ENCODE results near the gene PROK1. TPM values are rescaled to one million over a fixed set of nuclear protein-coding genes. Genes with fewer than 3 reads are reported as not detected.

PROK1 gene
- polyA plus RNA-seq, 1 donor (not counting 4 experiments of a cell fraction or from before 2014, with no cell fraction given) = not detected

- Histone ChIP-seq H3K36me3 (ENCODE audit: control insufficient read depth in 2 of 2, extremely low read depth in 1 of 2, insufficient read depth in 2 of 2, low read length in 2 of 2) (no peaks in the 10 kb centered on the region), H3K9me3 (ENCODE audit: control insufficient read depth, low read depth, low read length) (no peaks in the 10 kb centered on the region), H3K79me2 (ENCODE audit: control insufficient read depth, insufficient read depth, low read length) (no peaks in the 10 kb centered on the region), H3K4me3 (ENCODE audit: control insufficient read depth in 2 of 3, extremely low read depth in 1 of 3, insufficient read depth in 2 of 3, low read depth in 1 of 3, low read length in 3 of 3) (no peak overlapping the region), H3K4me2 (ENCODE audit: control insufficient read depth, extremely low read depth, insufficient read depth, low read depth, low read length) (no peak overlapping the region), H2AFZ (ENCODE audit: control insufficient read depth, low read length) (no peak overlapping the region), H3K9ac (ENCODE audit: control insufficient read depth, extremely low read depth, insufficient read depth, low read length) (no peak overlapping the region), H3K27me3 (ENCODE audit: control insufficient read depth, extremely low read depth, insufficient read depth, low read length) (no peaks in the 10 kb centered on the region), H4K20me1 (ENCODE audit: control insufficient read depth, extremely low read depth, insufficient read depth, low read length) (no peaks in the 10 kb centered on the region), H3K9me1 (ENCODE audit: control insufficient read depth, extremely low read depth, insufficient read depth, low read length) (no peaks in the 10 kb centered on the region), H3K27ac (ENCODE audit: control insufficient read depth, insufficient read depth, low read length) (no peak overlapping the region), H3K4me1 (ENCODE audit: control insufficient read depth, extremely low read depth, insufficient read depth, low read length) (peaks cover 38% of the 10 kb centered on the region)
- TF ChIP-seq EZH2 (IDR thresholded peaks at IDR 0.05; ENCODE audit: low read length) (no peak), CTCF (optimal IDR thresholded peaks at IDR 0.05 in 1 of 3, IDR thresholded peaks at IDR 0.05 in 1 of 3, conservative IDR thresholded peaks at IDR 0.05 in 1 of 3; ENCODE audit: extremely low read depth in 1 of 3, insufficient read depth in 2 of 3, low read length in 3 of 3) (no peak)
- no peak for FAIRE-seq
- dilution Hi-C loops (cut with MboI; ENCODE audit: extremely low pct_ligation_motif_present, low sequenced_read_pairs) = no loop called here
- DNase-seq (ENCODE audit: low read depth, low spot score) = no peak
These were observed 23.5 kb downstream of the PROK1 start for GRCh38 chr1:110474444-110474843.

DNA sequence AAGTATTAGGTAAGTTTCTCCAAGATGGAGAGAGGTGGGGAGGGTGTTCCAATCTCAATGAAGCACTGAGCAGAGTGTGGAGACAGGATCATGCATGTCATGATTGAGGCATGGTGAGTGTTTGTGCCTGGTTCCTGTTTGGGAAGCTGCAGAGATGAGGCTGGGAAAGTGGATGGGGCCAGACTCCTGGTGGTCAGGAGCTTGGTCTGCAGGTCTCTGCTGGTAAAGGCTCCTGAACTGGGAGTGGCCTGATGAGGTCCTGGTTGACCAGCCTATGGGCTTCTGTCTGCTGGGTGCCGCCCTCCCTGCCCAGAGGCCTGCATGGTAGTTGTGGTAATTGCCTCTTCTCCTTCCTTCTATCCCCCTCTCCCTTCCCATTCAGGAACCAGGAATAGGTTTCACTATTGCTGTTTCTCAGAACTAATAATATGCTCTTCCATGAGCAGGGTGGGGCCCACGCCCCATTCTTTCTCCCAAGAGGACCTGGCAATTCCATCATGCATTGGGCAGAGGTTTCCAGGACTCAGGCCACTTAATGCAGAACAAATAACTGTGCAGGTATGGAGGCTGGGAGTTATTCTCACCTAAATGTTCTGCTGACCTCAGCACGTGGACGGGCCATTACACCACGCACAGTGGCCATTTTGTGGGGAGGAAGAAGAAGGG, 24.5 kb downstream of the PROK1 start:
- H3K36me3 ChIP-seq (ENCODE audit: control insufficient read depth in 2 of 2, extremely low read depth in 1 of 2, insufficient read depth in 2 of 2, low read length in 2 of 2) = no peaks in the 10 kb centered on the region
- no peak overlapping the region for H3K27ac ChIP-seq (ENCODE audit: control insufficient read depth, insufficient read depth, low read length)
- TF ChIP-seq CTCF (optimal IDR thresholded peaks at IDR 0.05 in 1 of 3, IDR thresholded peaks at IDR 0.05 in 1 of 3, conservative IDR thresholded peaks at IDR 0.05 in 1 of 3; ENCODE audit: extremely low read depth in 1 of 3, insufficient read depth in 2 of 3, low read length in 3 of 3) = no peak
- no peak for TF ChIP-seq EZH2 (IDR thresholded peaks at IDR 0.05; ENCODE audit: low read length)
- H3K79me2 ChIP-seq (ENCODE audit: control insufficient read depth, insufficient read depth, low read length) = no peaks in the 10 kb centered on the region
- dilution Hi-C loops (cut with MboI; ENCODE audit: extremely low pct_ligation_motif_present, low sequenced_read_pairs) = no loop called here
- no peaks in the 10 kb centered on the region for H3K27me3 ChIP-seq (ENCODE audit: control insufficient read depth, extremely low read depth, insufficient read depth, low read length)
- H3K9ac ChIP-seq (ENCODE audit: control insufficient read depth, extremely low read depth, insufficient read depth, low read length) = no peak overlapping the region
- H2AFZ ChIP-seq (ENCODE audit: control insufficient read depth, low read length) = no peak overlapping the region
- peaks cover 38% of the 10 kb centered on the region for H3K4me1 ChIP-seq (ENCODE audit: control insufficient read depth, extremely low read depth, insufficient read depth, low read length)
- no peak overlapping the region for H3K4me3 ChIP-seq (ENCODE audit: control insufficient read depth in 2 of 3, extremely low read depth in 1 of 3, insufficient read depth in 2 of 3, low read depth in 1 of 3, low read length in 3 of 3)
- H3K9me1 ChIP-seq (ENCODE audit: control insufficient read depth, extremely low read depth, insufficient read depth, low read length) = no peaks in the 10 kb centered on the region
- H4K20me1 ChIP-seq (ENCODE audit: control insufficient read depth, extremely low read depth, insufficient read depth, low read length) = no peaks in the 10 kb centered on the region
- FAIRE-seq = no peak
- DNase-seq (ENCODE audit: low read depth, low spot score) = no peak
- no peaks in the 10 kb centered on the region for H3K9me3 ChIP-seq (ENCODE audit: control insufficient read depth, low read depth, low read length)
- no peak overlapping the region for H3K4me2 ChIP-seq (ENCODE audit: control insufficient read depth, extremely low read depth, insufficient read depth, low read depth, low read length)

Measured in keratinocyte (primary cell).